HG02642 (cell line): ENCODE results near the gene FCGR3A.
"Not testable (repeated sequence)": the region's sequence is repeated elsewhere in the genome, so short reads cannot be mapped to it uniquely, and the experiment has no call there.

Experiments
- ATAC-seq: cut with Tn5 transposase; IDR thresholded peaks from one replicate; pipeline ENCODE4 v1.9.1; 2021; ENCODE audit warnings: mild to moderate bottlenecking; ENCODE audit not compliant: unreplicated experiment, poor library complexity

FCGR3A gene

GRCh38 chr1:161557506-161558450, 8.2 kb upstream of the FCGR3A start:
- ATAC-seq, result not testable (repeated sequence)

DNA sequence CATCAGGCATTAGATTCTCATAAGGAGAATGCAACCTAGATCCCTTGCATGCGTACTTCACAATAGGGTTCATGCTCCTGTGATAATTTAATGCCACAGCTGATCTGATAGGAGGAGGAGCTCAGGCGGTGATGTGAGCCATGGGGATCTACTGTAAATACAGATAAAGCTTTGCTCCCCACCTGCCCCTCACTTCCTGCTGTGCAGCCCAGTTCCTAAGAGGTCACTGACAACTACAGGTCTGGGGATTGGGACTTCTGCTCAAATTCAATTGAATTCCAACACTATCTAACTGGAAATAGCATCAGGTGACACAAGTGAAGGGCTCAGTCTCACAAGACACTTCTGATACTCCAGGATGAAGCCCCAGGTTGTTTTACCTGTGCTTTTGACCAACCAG, 7.4 kb upstream of the FCGR3A start:
- not testable (repeated sequence) for ATAC-seq

DNA sequence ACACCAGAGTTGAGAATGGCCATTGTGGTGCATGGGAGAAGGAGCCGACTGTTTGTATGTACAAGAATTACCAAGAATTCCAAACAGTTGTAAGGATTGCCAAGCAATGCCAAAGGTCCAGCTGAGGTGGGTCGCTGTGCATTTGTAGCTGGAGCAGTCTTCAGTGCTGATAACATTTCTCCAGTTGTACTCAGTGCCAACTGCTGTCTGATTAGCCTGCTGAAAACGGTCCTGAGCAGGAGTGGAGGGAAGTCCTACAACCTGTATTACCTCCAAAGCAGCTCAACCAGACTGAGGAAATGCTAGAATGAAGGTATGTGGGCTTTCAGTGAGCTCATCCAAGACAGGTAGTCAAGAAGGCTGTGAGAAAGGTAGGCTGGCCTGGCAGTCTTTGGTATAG, 6.5 kb upstream of the FCGR3A start:
- ATAC-seq, result not testable (repeated sequence)

DNA sequence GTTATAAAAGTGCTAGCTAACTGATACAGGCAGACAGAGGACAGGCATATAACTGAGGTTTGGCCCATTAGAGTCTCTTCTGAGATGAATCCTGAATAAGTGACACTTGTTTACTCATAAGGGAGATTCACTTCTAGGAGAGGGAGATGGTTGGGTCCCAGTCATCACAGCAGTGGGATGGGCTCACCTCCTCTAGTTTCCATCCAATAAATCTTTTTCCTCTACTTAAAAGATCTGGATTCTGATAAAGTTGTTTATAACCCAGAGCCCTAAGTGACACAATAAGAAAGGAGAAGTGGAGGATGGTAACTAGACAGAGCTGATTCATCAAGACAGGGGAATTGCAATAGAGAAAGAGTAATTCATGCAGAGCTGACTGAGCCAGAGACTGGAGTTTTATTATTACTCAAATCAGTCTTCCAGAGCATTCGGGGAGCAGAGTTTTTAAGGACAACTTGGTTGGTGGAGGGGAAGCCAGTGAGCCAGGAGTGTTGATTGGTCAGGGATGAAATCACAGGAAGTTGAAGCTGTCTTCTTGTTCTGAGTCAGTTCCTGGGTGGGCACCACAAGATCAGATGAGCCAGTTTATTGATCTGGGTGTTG, 5.3 kb upstream of the FCGR3A start:
- not testable (repeated sequence) for ATAC-seq

- ATAC-seq, result not testable (repeated sequence)
These were observed 4.7 kb upstream of the FCGR3A start for GRCh38 chr1:161554340-161554739.

DNA sequence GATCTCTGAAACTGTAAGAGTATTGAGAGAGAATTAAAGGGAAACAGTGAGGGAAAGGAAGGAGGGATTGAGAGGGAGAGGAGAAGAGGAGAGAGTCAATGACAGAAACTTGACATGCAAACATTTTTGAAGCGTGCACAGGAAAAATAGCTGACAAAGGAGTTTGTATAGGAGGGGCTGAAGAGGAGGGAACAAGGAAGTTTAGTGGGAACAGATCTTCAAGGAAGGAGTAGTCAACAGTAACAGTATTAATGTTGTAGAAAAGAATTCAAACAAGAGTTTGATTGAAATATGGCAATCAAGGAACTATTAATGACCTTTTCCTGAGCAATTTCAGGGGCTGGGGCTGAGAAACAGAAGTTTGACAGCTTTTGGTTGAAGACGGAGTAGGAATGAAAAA, 4.0 kb upstream of the FCGR3A start:
- ATAC-seq, result not testable (repeated sequence)

GRCh38 chr1:161550942-161551341, 1.3 kb upstream of the FCGR3A start:
- not testable (repeated sequence) for ATAC-seq

DNA sequence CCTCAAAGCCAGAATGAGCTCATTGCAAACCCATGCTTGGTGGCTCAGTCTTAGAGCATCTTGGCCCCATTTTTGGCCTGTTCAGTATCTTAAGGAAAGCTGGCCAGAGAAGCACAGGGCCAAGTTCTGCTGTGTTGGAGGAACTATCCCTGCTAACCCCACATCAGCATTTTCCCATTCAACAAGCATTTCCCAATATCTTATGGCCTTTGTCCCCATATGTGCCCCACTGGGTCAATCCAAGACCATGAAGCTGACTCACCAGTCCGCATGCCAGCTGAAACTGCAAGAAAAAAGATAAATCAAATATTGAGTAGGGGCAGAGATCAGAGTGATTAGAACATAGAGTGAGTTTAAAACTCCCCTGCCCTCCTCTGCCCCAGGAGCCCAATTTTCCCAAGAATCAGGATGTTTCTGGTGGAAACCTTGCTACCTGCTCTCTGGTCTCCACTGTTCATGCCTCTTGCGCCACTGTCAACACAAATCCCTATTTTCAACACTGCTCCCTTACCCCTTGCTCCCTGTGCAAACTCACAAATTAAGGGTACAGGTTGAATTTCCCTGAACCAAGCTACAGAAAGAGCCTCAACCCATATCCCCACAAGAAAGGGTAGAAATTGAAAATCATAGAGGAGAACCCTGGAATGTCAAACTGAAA, 740 bp downstream of the FCGR3A start:
- ATAC-seq, result not testable (repeated sequence)

- not testable (repeated sequence) for ATAC-seq
These were observed 1.4 kb downstream of the FCGR3A start for GRCh38 chr1:161547995-161548741.

GRCh38 chr1:161545005-161545731, 4.5 kb downstream of the FCGR3A start:
- ATAC-seq, result not testable (repeated sequence)

DNA sequence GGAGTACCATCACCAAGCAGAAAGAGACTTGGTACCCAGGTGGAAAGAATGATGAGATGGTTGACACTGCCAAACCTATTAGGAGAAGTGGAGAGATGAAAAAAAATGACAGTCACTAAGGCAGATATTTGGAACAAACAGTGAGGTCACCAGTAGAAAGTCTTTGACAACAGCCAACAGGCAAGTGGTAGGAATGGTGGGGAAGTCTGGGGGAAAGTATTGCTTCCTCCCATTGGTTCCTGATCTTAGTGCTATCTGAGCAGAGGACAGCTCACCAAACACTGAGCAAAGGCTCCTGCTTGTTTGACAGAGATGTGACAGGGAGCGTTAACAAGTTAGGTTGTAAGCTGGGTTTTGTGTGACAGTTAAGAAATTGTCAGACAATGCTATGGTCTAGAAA, 6.5 kb downstream of the FCGR3A start:
- ATAC-seq, result not testable (repeated sequence)

DNA sequence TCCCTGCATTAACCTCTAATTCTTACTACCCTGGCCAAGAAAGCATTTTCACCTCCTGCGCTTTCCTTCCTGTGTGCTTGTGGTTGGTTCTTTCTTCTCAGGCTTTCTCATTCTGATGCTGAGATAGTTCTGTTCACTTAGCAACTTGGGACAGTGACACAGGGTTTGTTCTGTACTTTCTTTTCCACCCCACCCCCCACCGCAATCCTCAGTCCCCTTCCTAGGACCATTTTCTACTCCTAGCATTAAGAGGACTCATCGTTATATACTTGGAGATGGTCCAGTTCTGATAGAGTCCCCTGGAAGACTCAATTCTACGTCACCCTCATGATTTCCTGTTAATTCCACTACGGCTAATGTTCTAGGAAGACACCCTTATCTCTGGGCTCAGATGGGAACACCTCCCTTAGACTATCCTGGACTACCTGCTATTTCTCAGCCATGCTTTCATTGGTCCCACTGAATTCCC, 7.5 kb downstream of the FCGR3A start:
- ATAC-seq, result peak; percentile 46

DNA sequence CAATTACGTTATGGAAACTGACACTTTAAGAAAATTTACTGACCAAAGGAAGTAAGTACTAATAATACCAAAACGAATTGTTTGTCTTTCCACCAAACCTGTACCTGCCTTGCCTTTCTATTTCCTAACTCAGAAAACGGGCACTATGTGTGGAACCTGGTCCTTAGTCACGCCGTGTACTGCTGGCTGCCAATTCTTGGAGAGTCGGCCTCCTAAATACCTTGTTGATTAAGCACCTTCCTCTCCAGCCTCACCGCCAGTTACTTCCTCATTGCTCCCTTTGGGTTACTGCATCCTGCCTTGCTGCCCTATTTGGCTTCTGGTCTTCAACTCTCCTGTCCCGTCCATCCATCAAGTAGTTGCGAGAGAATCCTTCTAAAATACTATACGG, 9.1 kb downstream of the FCGR3A start:
- ATAC-seq, result peak; percentile 26

- ATAC-seq, result peak; percentile 70
These were observed 9.7 kb downstream of the FCGR3A start for GRCh38 chr1:161539731-161540569.

DNA sequence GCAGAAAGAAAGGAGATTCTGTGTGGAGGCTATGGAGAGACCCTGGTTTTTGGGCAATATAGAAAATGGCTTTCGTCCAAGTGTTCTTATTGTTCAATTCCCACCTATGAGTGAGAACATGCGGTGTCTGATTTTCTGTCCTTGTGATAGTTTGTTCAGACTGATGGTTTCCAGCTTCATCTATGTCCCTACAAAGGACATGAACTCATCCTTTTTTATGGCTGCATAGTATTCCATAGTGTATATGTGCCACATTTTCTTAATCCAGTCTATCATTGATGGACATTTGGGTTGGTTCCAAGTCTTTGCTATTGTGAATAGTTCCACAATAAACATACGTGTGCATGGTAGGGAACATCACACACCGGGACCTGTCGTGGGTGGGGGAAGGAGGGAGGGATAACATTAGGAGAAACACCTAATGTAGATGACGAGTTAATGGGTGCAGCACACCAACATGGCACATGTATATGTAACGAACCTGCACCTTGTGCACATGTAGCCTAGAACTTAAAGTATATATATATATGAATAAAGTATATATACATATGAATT, 10.6 kb downstream of the FCGR3A start:
- ATAC-seq, result not testable (repeated sequence)

- not testable (repeated sequence) for ATAC-seq
These were observed 12.4 kb downstream of the FCGR3A start for GRCh38 chr1:161537068-161537669.

DNA sequence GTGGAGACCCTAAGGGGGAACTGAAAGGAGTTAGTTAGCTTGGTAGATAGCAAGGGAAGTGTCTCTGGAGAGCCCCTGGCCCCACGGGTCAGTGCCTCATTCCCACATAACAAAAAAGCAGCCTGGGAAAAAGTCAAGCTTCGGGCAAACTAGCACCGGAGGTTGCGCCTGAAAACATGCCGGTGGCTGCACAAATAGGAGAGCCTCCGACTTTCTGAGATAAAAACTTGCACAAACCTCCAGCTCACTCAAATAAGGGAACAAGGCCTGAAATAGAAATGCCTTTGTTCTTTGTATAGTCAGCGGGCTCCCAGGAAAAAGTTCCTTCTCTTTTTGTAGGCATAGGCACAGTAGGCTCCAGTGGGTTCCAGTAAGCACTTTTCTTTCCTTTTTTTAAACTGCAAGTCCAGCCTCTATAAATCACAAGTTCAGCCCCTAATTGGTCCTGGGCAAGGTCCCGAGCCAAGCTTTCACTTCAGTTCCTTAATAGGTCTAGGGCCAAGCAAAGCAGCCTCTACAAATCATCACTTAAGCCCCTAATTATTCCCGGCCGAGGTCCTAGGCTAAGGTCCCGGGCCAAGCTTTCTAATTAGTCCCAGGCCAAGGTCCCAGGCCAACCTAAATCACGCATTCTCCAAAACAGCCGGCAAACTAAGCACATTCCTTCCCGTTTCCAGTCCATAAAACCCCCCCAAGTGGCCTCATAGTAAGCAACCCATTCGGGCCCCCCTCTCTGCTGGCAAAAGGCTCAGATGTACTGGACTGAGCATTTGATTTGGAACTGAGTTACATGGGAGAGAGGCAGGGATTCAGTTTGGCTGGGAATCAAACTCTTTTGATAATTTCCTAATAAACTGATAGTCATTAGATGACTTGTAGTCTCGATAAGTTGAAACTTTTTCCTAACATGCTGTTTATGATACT, 16.7 kb downstream of the FCGR3A start:
- ATAC-seq, result not testable (repeated sequence)
